Choroid plexus epithelial cell (primary cell): ENCODE data around the gene SF3B1.
A peak's percentile ranks its signal among the peaks of the same experiment; 100 is the strongest.
"Not testable (repeated sequence)": the region's sequence is repeated elsewhere in the genome, so short reads cannot be mapped to it uniquely, and the experiment has no call there.

Experiments
- DNase-seq: peaks from one replicate; pipeline ENCODE4 v3.0.0-alpha.2; 2010; ENCODE audit warnings: low read depth
- H3K4me3 ChIP-seq: 2 replicates; pipeline ENCODE4 v1.5.1; 2011; ENCODE audit warnings: low read depth, mild to moderate bottlenecking, control low read depth, low read length, moderate library complexity
- CTCF ChIP-seq: conservative IDR thresholded peaks from 2 replicates; pipeline ENCODE4 v1.5.1; 2011; ENCODE audit warnings: low read depth, mild to moderate bottlenecking, control low read depth, inconsistent platforms, low read length, moderate library complexity

SF3B1 gene

DNA sequence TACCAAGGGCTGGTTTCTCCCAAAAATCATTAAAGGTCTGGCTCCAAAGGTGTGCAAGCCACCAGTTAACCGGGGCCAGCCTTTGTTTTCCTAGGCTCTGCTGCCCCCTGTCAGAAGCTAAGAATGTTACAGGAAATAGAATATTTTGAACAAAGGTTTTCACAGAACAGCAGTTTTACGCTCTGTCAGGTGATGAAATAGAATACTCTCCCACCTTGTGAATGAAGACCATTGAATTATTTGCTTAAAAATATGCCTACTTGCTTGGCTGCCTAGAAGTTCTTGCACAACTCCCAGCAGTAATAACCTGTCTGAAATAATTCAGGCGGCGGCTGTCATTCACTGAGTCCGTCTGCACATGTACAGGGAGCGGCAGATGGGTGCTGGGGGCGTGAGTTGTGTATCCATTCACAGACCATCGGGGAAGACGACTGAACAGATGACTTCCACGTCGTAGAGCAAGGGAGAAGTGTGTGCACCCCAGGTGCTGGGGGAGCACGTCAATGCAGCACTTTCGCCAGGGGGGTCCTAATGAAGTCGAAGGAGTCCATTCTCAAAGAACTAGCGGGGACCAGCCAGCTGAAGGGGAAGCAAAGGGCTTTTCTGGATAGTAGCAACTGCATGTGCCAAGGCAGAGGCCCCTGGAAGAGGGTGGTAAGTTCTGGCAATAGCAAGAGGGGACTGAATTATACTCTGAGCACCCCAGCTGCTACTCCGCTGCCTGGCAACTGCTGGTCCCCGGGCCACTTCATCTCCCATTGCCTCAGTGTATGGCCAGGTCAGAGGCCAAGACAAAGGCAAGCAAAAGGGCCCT lies 56.1 kb downstream of the SF3B1 start:
- peak; percentile 64 for DNase-seq
- TF ChIP-seq CTCF: peak; percentile 85
- H3K4me3 ChIP-seq: no peak overlapping the region

DNA sequence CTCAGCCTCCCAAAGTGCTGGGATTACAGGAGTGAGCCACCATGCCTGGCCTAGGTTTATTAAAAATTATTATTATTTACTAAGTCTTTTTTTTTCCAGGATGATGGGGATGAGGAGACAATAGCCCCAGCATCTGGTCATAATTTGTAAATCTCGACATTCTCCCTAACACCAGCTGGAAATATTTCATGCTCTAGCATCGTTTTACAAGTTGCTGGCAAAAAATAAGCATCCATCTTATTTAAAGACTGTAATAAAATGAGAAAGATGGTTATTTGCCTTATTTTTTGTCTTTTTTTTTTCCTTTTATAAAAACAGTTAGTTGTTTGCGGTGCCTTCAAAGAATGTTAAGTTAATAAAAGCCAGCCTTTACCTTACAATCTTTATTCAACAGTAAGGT lies 56.7 kb downstream of the SF3B1 start:
- no peak for DNase-seq
- TF ChIP-seq CTCF: no peak

GRCh38 chr2:197377670-197378069 lies 57.2 kb downstream of the SF3B1 start:
- H3K4me3 ChIP-seq: no peak overlapping the region
- DNase-seq: no peak
- TF ChIP-seq CTCF: no peak

More for the DNA sequence above, 56.7 kb downstream of the SF3B1 start:
- H3K4me3 ChIP-seq: no peak overlapping the region

DNA sequence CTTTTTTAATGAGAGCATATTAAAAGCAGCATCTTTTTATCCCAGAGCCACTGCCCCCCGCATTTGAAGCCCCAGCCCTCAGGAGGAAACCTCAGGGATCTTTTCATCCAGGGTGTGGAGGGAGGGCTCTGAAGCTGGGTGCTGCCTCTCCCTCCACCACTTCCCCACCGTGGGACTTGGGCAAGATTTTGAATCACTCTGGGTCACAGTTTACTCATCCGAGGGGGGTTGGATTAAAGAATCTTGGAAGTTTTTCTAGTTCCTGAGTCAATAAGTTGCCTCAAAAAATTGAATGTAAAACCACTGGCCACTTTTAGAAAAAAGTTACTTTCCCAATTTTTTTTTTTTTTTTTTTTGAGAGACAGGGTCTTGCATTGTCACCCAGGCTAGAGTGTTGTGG lies 62.2 kb downstream of the SF3B1 start:
- no peak for TF ChIP-seq CTCF
- H3K4me3 ChIP-seq: no peak overlapping the region
- DNase-seq: no peak

GRCh38 chr2:197370664-197371063 lies 64.2 kb downstream of the SF3B1 start:
- not testable (repeated sequence) for DNase-seq, H3K4me3 ChIP-seq

GRCh38 chr2:197369933-197370320 lies 64.9 kb downstream of the SF3B1 start:
- peak; percentile 28 for DNase-seq

DNA sequence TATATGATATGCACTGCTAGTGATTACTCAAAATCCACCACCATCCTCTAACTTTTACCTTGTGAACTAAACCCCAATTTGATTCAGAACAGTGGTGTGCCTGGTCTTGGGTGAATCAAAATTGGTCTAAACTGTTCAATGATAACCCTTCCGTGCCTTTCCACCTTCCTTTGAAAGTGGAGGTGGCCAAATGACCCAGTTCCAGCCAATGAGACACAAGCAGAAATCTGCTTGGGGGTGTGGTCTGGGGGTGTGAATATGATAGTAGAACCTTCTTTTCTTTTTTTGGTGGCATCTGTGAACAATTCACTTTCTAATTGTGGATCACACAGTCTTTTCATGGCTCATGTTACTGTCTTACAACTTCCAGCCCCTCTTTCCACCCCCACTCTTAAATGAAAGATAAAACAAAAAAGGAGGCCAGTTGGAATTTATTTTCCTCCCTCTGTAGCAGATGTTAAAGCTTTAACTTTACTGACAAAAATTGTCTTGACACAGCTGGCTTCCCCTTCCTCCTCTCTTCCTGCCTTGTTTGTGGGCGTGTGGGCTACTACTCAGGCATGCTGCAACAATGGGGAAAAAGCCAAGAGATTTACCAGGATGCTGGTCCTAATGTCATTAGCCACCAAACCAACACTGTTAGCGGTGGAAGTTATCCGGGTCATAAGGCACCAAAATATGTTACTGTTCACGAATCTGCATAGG lies 65.4 kb downstream of the SF3B1 start:
- DNase-seq: no peak

More at GRCh38 chr2:197369933-197370320, 64.9 kb downstream of the SF3B1 start:
- no peak for TF ChIP-seq CTCF
- no peak overlapping the region for H3K4me3 ChIP-seq

More for the DNA sequence above, 65.4 kb downstream of the SF3B1 start:
- no peak overlapping the region for H3K4me3 ChIP-seq
- TF ChIP-seq CTCF: no peak
